Retina (tissue), 1 donor: ENCODE results near the gene TENM4.

ENCODE experiments used
- DNase-seq: peaks from one replicate; pipeline ENCODE4 v3.0.0-alpha.2; 2016

TENM4 gene

DNA sequence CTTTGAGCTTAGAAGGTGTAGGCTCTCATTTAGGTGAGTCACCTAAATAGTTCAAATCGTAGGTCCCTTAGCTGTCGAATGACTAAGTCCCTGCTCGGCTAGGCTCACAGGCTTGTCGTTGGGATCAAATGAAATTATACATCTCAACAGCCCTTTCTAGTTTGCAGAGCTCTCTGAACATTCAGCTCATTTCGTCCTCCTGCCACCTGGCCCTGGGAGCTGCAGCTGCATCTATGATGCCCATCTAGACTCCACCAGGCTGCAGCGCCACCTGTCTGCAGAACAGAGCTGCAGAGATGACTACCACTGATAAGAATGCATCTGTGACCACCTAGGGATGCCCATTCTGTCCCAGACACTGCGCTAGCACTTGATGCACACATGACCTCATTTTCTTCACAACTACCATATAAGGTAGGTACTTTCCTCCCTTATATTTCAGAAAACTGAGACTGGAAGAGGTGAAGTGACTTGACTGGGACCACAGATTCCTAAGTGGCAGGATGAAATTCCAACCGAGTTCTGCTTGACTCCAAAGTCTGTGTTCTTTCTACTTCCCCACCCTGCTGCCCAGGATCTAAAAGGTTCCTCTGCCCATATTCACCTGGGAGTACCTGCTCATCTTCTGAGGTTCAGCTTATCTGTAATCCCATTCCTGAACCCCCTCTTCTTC is 725.1 kb downstream of the TENM4 start:
- DNase-seq, result peak; percentile 78

DNA sequence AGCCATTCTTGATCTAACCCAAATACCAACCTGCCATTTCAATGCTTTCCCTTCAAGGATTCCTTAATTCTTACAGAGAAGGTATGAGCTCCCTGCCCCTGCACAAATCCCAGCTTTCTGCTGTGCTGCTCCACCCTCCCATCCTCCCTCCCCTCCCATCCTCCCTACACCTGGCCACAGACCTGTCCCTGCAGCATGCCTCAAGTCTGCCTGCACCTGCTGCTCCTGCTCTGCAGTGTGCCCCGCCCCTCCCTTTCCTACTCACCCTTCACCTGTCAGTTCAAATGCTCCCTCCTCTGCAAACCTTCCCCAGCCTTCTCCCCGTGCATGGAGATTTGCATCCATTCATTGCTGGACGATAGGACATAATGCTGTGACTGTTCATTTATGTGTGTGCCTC is 726.3 kb downstream of the TENM4 start:
- no peak for DNase-seq

DNA sequence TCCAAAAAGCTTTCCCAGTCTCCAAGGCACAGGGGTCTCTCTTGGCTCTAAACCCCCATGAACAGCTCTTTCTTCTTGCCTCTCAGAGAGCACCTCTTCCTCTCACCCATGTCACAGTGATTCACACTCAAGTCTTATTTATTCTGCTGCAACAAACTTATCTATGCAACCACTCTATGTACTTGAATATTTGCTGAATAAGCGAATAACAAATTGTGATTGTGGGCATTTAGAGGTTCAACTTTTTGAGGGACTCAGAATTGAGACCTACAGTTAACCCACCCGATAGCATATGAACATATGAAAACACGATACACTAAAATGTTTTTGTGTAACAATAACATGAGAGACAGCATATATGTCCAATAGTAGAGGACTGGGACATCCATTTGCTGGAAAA is 729.1 kb downstream of the TENM4 start:
- DNase-seq, result no peak

DNA sequence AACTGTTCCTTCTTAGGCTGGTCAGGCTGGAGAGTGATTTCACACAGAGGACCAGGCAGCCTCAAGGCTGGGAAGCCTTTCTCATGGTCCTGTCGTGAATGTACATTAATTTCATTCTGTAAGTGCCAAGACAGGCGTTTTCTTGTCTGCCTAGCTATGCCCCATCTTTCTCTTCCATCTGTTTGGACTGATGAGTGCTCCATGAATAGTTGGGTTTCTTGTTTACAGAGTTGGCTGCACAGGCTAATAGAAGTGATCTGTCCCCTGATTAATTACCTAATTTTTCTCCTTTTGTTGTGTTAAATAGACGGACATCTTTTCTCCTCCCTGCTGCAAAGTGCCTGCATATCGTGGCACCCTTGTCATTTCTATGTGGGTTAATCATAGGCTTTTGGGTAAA is 730.4 kb downstream of the TENM4 start:
- DNase-seq, result no peak

DNA sequence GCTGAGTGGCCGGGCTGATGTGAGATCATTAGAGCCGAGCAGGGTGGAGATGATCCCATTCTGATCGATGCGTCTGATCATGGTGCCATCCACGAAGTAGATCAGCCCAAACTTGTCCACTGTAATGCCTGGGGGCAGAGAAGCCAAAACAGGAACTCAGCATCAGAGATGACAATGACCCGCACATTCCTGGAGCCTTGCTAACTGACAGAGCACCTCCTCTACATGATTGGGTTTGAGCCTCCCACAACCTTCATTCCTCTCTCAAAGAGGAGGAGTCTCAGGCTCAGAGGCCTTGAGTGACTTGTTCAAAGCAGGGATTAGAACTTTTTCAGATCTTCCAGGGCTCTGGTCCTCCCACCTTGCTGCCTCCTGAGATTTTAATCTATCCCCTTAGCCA is 732.4 kb downstream of the TENM4 start:
- DNase-seq, result no peak

DNA sequence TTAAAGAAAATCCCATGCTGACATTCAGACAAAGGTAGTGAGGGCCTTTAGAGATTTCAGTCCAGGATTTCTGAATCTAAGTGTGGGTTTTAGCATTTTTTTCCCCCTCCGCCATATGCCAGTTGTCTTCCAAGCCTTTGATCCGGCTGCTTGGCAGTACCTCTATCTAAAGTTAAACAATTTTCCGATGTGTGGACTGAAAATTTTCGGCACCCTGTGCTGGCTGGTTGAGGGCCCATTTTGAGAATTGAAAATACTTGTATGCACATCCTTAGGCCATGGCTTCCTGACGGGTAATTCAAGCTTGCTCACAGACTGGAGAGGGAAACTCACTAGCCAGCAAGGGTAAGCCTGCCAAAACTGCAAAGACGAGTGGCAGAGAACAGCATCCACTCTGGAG is 734.3 kb downstream of the TENM4 start:
- no peak for DNase-seq

DNA sequence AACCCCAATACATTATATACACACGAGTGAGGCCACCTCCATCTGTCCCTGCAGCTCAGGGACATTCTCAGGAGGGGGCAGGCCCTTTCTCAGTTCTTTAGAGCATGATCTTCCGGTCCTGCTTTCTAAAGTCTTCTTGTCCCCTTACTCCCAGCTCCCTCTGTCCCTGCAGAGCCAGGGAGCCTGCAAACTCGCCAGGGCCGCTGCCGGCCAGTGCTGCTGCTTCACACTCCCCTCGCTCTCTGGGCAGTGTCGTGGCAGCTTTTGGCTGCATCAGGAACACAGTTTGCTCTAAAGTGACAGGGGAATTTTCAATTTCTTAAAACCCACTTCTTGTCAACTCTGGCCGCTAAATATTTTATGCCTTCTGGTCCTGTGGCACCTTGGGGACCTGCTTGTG is 736.0 kb downstream of the TENM4 start:
- peak; percentile 69 for DNase-seq

DNA sequence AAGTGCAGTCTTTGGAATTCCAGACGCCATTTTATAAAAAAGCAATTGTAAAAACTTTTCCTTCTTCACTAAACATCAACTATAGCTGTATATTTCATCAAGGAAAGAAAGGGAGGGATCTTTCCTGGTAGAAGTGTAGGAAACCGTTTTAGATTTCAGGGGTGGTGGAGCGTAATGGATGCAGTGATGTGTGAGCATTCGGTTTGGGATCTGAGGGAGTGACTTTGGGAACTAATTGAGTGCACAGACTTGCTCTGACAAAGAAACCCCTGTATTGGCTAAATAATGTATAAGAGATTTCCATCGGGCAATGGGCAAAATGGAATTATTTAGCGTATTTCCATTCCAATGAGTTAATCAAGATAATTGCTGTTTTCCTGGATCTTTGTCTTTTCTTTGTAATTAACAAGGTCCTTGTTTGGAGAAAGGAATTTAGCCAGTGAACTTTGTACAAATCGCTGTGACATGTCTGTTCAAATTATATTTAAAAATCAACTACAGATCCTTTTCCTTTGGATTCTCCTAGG is 741.2 kb downstream of the TENM4 start:
- peak; percentile 85 for DNase-seq

DNA sequence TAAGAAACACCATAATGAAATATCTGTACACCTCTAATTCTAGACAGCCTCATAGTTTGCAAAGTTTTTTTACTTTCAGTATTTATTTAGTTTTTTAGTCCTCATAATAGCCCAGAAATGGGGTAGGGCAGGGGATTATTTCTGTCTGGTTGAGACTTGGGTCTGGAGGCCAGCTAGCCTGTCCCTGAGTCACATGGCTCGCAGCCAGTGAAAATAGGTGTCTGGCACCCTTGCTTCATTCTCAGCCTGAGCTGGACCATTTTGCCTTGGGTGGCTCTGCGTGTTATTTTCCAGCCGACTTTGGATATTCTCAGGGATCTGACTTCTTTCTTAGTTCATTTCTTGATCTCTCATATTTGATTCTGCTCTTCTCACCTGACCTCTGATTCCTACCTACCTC is 742.2 kb downstream of the TENM4 start:
- no peak for DNase-seq

DNA sequence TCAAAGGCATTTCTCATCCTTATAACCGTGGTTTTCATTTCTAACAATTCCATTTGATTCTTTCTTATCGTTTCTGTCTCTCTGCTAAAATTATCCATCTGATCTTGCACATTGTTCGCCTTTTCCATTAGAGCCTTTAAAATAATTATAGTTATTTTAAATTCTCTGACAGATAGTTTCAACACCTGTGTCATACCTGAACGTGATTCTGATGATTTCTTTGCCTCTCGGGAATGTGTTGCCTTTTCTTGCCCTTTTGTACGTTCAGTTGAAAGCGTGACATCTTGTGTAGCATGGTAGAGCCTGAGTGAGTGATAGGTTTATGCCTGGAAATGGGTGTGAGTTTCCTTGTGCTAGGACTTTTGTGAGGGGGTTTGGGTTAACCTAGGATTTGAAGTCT is 744.7 kb downstream of the TENM4 start:
- no peak for DNase-seq

DNA sequence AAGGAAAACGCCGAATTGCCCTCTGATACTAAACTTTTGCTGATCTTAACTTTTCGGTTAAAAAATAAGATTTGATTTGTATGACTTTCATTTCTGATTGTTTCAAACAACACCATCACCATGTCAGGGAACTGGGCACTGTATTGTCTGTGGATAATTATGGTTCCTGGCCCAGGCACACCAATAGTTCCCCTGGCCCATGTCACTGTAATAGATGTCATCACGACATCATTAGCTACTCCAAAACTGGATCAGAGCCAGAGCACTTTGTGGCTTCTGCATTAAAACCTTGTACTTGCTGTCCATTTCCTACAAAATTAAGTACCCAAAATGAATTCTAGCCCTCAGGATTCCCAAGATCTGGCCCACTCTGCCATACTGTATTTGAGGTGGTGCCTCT is 746.7 kb downstream of the TENM4 start:
- no peak for DNase-seq

DNA sequence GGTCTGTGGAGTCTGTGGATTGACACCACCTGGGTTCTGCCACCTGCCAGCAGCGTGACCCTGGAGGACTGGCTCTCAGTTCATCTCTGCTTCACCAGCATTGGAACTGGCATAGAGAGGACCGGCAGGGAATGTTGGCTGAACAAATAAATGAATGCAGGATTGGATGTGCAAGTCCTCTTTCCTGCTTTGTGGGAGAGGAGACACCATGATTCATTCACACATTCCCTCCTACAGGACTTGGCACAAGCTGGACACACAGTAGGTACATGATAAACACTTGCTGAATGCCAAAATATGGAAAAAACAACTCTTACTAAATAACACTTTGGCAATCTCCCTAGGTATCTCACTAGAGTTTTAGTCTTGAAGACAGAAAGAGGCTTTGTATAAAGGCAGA is 749.6 kb downstream of the TENM4 start:
- no peak for DNase-seq

DNA sequence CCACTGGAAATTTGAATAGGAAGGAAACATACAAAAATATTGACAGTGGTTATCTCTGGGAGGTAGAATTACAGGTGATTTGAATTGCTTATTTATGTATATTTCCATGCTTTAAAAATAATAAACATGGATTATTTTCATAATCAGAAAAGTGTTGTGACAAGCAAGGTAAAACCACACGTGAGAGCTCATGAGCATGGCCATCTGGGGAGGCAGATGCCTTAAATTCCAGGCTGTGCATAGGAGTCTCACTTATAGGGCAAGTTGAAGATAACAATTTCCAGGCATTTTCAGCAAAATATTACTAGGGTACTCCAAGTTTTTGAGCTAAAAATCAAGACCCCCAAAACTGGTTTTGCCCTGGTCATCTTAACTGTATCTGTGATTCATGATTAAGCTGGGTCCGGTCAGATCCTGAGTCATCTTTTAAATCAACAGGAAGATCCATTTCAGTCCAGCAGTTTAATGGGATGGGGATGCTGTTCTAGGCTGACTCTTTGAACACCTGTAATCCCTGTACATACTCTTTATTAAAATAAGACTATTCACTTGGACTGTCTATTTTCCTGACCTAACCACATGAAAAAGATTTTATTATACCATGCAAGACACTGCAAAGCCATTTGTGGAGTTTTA is 750.4 kb downstream of the TENM4 start:
- DNase-seq, result no peak

DNA sequence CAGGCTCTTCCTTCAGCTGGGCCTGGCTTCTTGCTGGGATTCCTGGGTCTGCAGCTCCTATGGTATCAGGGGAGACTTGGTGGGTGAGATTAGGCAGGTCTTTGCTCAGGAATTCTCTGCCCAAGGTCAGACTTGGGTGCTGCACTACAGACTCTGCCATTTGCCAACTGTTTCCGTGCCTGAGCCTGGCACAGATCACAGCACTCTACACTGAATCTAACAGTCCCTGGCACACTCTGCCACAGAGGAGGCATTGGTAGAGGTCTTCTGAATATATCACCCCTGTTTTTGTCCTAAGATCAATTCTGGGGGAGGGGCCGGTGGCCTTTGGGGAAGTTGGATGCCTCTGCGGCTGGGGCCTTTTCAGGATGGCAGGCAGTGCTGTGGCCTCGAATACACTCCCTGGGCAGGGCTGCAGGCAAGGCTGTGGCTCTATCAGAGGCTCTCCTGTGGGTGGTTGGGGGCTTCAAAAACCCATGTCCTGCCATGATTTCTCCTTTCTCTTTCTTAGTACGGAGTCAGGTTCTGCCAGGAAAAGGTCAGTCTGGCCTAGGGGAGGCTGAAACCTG is 751.2 kb downstream of the TENM4 start:
- no peak for DNase-seq

DNA sequence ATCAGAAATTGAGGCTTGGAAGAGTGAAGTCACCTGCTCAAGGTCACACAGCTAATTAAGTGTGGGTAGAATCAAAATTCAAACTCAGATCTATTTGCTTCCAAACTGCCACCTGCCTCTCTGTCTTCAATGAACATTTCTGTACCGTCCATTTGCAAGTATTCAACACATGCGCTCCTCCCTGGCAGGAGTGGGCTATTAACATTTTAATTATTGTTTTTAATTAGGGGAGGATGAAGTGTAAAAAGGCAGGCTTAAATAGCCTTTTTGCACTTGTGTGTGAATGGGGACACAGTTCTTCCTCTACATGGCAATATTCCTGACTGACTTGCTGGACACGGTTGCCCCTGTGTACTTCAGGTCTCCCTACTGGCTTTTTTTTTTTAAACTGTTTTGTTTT is 751.7 kb downstream of the TENM4 start:
- DNase-seq, result no peak

DNA sequence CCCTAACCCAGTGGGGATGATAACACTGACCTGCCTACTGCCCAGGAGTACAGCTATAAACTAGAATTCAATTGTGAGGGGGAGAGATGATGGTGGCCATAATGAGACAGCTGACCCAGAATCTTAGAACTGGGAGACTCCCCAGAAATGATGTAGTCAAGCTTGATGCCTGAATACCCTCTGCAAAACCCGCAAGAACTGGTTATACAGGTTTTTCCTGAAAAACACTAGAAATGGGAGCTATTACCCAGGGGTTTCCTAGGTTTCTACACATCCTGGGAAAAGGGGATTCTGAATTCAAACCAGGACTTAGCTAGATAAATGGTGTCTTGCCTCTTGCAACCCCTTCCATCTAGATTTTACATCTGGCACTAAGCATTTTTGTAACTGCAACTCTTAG is 752.4 kb downstream of the TENM4 start:
- no peak for DNase-seq

DNA sequence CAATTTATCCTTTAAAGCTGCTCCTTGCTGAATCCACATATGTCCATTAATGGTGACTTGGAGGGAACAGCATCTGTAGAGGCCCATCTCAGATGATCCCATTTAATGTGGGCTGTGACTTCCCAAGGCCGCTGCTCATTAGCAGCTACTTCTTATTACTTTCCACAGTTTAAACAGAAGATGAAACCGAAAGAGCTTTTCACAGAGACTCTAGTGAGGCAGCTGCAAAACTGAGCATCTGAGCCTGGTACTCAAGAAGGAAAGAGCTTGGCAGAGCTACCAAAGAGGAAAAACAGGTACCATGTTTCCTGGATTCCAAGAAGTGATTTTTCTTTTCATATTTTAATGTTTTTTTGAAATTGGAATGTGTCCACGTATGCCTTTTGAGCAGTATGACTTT is 755.7 kb downstream of the TENM4 start:
- no peak for DNase-seq

DNA sequence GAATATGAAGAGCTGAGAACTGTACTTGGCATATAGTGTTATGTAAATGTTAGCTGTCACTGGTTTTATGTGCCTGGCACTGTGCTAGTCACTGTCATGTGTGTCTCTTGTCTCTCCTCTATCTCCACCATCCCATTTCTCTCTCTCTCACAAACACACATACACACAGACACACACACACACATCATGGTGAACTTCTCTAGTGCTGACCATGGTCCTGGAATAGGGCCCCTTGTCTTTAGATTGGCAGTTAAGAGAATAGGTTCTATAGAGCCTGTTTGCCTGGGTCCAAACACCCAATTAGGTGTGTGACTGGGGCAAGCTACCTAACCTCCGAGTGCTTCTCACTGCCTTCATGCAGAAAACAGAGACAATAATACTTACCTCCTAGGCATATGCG is 756.5 kb downstream of the TENM4 start:
- no peak for DNase-seq

DNA sequence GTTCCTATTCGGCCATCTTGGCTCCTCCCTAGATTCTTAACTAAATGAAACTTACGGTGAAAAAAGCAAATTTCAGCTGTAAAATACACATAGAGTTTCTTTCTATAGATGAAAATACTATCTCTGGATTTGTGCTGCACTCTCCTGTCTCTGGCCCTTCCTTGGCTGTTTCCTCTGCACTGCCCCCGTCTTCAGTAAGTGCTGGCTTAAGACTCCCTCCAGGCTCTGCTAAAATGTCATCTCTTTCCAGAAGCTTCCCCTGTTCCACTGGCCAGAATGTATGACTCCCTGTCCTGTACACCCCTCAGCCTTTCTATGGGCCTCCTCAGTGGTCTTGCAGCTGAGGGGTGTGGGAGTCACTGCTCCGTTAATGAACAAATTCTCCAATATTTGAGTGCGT is 757.1 kb downstream of the TENM4 start:
- DNase-seq, result no peak

DNA sequence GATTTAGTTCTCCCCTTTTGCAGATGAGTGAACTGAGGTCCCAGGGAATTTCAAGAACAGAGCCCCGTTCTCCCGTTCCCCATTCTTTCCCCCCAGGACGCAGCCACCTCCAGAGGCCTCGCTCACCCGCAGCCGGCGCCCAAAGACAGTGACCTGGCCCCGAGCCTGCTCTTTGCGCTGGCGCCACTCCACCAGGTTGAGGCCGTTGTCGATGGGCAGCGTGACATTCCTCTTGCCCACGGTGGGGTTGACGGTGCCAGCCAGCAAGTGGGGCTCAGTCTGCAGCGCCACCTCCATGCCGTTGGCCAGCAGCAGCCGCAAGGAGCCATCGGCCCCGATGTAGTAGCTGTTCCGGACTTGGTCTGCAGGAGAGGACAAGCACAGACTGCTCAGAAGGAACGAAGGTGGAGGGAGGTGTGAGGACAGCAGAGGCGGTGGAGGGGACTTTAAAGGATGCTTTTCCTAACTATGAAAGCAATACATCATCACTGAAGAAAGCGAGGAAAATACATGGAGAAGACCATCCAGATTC is 764.7 kb downstream of the TENM4 start:
- DNase-seq, result no peak

DNA sequence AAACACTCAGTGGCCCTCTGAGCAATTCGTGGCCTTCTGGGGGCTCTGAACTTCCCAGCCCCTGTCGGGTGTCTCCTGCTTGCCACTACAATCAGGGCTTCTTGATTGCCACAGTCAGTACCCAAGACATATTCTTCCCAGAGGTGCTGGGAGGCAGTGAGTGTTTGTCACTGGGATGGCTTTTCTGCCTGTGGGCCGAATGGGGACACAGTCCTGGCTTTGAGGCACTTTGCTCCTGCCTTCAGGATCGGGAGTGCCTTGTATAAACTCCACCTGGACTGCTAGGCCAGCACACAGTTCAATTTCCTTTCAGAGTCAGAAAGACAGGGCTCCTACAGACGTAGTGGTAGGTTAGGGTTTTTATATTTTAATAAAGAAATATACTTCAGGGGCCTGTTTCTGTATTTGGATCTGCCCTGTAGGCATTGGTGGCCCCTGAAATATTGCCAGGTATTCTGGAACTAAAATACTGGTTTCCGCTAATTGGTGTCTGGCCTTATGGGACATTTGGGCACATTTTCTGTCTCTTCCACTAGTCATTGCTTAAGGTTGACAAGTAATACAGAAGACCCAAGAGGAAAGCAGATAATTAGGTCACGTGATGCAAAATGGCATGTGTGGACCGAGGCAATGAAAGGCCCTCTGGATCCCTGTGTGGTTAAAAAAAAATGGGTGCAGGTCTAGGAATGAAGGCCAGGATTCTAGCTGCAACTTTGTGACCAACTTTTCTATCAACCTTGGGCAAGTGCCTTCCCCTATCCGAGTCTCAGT is 767.8 kb downstream of the TENM4 start:
- DNase-seq, result no peak

DNA sequence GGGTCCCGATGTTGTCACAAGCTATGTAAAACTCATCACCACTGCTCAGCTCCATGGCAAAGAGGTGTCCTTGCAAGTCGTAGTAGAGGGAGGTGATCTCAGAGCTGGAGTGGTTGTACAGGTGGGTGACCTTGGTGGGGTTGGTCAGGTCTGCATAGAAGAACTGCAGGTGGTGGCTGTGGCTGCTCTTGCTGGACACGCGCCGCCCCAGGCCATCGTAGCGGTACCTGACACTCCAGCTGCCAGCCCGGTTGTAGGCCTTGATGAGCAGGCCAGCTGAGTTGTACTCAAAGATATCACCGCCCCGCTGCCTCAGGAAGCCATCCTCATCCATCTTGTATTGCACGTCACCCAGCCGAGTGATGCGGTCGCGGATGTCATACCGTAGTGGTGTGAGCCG is 771.6 kb downstream of the TENM4 start:
- DNase-seq, result no peak

DNA sequence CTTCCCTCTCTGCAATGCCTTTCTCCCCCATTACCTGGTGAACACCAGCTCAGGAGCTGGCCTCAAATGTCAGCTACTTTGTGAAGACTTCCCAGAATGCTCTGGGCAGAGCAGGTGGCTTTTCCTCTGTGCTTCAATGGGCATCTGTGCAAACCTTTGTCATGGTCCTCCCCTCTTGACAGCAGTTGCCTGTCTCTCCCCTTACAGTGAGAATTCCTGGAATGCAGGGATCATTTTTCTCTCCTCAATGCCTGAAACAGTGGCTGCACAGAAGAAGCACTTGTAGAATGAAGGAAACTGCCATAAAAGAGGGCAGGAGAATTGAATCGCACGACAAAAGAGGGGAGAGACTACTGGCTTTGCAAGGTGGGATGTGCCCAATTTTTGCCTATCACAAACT is 773.4 kb downstream of the TENM4 start:
- no peak for DNase-seq
